RWPE1 (cell line): Measurements from ENCODE around the gene AQP1.

Source experiments
- CTCF ChIA-PET: fragments of 350-600 bp; sonication (Branson Sonifier 250); formaldehyde crosslinking; extraction: SDS; loops from one replicate; lab custom pipeline; 2021; lab: Yijun Ruan, JAX
- POLR2A ChIA-PET: fragments of 400-600 bp; formaldehyde crosslinking; extraction: SDS; loops from one replicate; lab custom pipeline; 2020; ENCODE audit warnings: antibody characterized with exemption; ENCODE audit not compliant: low non-redundant PET; lab: Yijun Ruan, JAX
- DNase-seq: peaks from one replicate; pipeline ENCODE4 v3.0.0; 2012; ENCODE audit warnings: low spot score
- H3K27ac ChIP-seq: fragments of 450-650 bp; 2 replicates; pipeline ENCODE4 v1.5.1; 2017
- TF ChIP-seq, protein P1 (sequence below): fragments of 450-650 bp; conservative IDR thresholded peaks from 2 replicates; pipeline ENCODE4 v1.5.1; 2017; ENCODE audit warnings: low read depth, mild to moderate bottlenecking

The AQP1 gene

DNA sequence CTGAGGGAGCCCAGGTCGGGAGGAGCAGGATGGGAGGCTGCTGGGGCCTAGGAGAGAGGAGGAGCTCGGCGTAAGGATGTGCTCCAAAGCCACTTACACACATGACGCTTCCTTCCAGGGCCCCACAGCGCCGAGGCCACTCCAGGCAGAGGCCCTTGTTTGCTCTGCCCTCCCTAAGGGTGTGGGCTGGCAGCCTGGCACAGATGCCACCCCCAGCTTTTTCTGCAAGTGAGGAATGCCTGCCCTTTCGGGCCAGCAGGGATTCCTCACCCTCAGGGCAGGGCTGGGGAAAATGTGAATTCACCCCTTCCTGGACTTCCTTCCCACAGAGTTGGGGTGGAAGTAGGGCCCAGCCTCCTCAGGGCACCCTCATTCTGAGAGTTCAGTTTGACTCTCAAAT is 5.6 kb upstream of the AQP1 start:
- peak; percentile 50 for DNase-seq
- CTCF ChIA-PET = no interaction called here
- TF ChIP-seq, protein P1, sequence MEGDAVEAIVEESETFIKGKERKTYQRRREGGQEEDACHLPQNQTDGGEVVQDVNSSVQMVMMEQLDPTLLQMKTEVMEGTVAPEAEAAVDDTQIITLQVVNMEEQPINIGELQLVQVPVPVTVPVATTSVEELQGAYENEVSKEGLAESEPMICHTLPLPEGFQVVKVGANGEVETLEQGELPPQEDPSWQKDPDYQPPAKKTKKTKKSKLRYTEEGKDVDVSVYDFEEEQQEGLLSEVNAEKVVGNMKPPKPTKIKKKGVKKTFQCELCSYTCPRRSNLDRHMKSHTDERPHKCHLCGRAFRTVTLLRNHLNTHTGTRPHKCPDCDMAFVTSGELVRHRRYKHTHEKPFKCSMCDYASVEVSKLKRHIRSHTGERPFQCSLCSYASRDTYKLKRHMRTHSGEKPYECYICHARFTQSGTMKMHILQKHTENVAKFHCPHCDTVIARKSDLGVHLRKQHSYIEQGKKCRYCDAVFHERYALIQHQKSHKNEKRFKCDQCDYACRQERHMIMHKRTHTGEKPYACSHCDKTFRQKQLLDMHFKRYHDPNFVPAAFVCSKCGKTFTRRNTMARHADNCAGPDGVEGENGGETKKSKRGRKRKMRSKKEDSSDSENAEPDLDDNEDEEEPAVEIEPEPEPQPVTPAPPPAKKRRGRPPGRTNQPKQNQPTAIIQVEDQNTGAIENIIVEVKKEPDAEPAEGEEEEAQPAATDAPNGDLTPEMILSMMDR = no peak
- H3K27ac ChIP-seq = peak overlapping the region; percentile 57
- POLR2A ChIA-PET = no interaction called here

DNA sequence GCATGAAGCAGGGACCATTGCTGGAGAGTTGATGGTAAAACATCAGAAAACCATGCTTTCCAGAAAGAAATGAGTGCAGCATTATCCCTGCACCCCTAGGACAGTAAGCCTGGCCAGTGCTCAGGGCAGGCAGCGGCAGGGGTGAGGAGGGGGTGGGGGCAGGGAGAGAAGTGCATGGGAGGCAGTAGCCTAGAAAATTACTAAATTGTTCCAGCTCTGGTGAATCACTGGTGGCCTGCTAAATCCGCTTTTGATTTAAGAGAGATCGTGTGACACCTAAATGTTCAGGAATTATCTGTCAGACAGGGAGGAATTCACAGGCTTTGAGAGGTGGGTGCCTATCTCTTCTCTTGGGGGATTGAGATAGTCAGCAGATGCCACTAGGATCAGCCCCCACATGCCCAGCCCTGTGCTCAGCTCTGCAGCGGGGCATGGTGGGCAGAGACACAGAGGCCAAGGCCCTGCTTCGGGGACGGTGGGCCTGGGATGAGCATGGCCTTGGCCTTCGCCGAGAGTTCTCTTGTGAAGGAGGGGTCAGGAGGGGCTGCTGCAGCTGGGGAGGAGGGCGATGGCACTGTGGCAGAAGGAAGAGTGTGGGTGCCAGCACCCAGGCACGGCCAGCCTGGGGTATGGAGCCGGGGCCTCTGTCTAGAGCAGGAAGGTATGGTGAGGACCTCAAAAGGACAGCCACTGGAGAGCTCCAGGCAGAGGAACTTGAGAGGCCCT is 5.0 kb upstream of the AQP1 start:
- TF ChIP-seq, protein P1 = no peak
- POLR2A ChIA-PET = no interaction called here
- peak; percentile 27 for DNase-seq
- H3K27ac ChIP-seq = peak overlapping the region; percentile 57
- CTCF ChIA-PET = no interaction called here

GRCh38 chr7:30907527-30908267 is 4.0 kb upstream of the AQP1 start:
- POLR2A ChIA-PET = no interaction called here
- no peak overlapping the region for H3K27ac ChIP-seq
- DNase-seq = no peak
- TF ChIP-seq, protein P1 = no peak
- CTCF ChIA-PET = interaction anchor here (1.7 kb wide), 1 partner anchor 31 kb away, joined by 6 read pairs; no protein-coding TSS in a partner anchor

- ChIA-PET POLR2A (no interaction called here), CTCF (interaction anchor here (1.7 kb wide), 1 partner anchor 30 kb away, joined by 6 read pairs; no protein-coding TSS in a partner anchor)
- TF ChIP-seq, protein P1 = no peak
- no peak overlapping the region for H3K27ac ChIP-seq
- no peak for DNase-seq
These were observed 3.0 kb upstream of the AQP1 start for GRCh38 chr7:30908681-30909080.

GRCh38 chr7:30909431-30909830 is 2.2 kb upstream of the AQP1 start:
- DNase-seq = no peak
- POLR2A ChIA-PET = no interaction called here
- CTCF ChIA-PET = no interaction called here
- no peak overlapping the region for H3K27ac ChIP-seq
- TF ChIP-seq, protein P1 = no peak

DNA sequence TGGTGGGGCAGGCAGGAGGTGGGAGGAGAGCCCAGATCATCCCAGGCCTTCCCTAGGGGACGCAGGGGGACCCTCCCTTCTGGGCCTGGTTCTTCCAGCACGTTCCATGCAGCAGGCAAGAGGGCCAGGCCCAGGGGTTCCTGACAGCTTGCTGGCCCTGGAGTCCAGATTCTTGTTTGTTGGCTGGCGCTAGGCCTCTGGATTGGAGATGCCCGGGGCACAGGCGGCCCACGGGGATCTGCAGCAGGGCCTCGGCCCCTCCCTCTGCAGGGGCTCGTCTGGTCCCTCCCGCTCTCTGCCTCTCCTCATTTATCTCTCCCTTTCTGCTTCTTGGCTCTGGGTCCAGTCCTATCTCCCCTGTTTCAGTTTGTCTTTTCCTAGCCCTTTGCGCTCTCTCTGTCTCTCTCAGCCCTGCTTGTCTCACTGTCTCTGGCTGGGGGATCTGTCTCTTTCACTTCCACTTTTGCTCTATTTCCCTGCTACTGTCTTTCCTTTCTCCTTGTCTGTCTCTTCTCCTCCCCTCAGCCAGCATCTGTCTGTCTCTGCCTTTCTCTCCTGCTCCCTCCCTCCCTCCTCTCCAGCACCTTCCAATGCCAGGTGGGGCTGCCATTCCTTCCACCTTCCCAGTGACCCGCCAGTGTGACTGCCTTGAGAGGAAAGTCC is 1.1 kb upstream of the AQP1 start:
- no peak for DNase-seq
- ChIA-PET POLR2A (no interaction called here), CTCF (interaction anchor here (1.1 kb wide), 1 partner anchor 28 kb away, joined by 3 read pairs; no protein-coding TSS in a partner anchor)
- no peak overlapping the region for H3K27ac ChIP-seq
- TF ChIP-seq, protein P1 = no peak
